Measurements from ENCODE around the gene AFF4. TPM values are rescaled to one million over a fixed set of nuclear protein-coding genes. Genes with fewer than 3 reads are reported as not detected.
"Not testable (repeated sequence)": the region's sequence is repeated elsewhere in the genome, so short reads cannot be mapped to it uniquely, and the experiment has no call there.

AFF4 gene
- total RNA-seq, 1 donor from 2014 or later = 79.1 TPM

- intact Hi-C loops (cut with DNase I) = no loop called here
- Histone ChIP-seq H3K4me1 (peaks cover 30% of the 10 kb centered on the region), H3K9me3 (no peaks in the 10 kb centered on the region), H3K36me3 (peaks cover 0 to 6% of the 10 kb centered on the region in 2 donors), H3K27me3 (no peaks in the 10 kb centered on the region), H3K4me3 (no peak overlapping the region), H3K27ac (no peak overlapping the region)
- TF ChIP-seq POLR2AphosphoS5 (IDR thresholded peaks at IDR 0.05; ENCODE audit: insufficient read depth in 1 of 2, low read depth in 1 of 2) = no peak
- no peak for TF ChIP-seq CTCF (IDR thresholded peaks at IDR 0.05)
- TF ChIP-seq POLR2A (IDR thresholded peaks at IDR 0.05) = no peak
- DNase-seq (ENCODE audit: extremely low spot score in 2 of 2) = no peak
These were observed 11.5 kb downstream of the AFF4 start for GRCh38 chr5:132951897-132952296.

GRCh38 chr5:132949136-132949535 lies 14.3 kb downstream of the AFF4 start:
- H3K4me1 ChIP-seq = peaks cover 29% of the 10 kb centered on the region
- no peaks in the 10 kb centered on the region for H3K36me3 ChIP-seq

GRCh38 chr5:132947671-132948070 lies 15.8 kb downstream of the AFF4 start:
- intact Hi-C loops (cut with DNase I) = no loop called here
- H3K4me1 ChIP-seq = peaks cover 30% of the 10 kb centered on the region
- no peaks in the 10 kb centered on the region for H3K36me3 ChIP-seq
- no peak overlapping the region for H3K4me3 ChIP-seq
- no peak for DNase-seq (ENCODE audit: extremely low spot score in 2 of 2)
- no peak overlapping the region for H3K27ac ChIP-seq
- no peaks in the 10 kb centered on the region for H3K9me3 ChIP-seq
- TF ChIP-seq CTCF (IDR thresholded peaks at IDR 0.05) (no peak), POLR2AphosphoS5 (IDR thresholded peaks at IDR 0.05; ENCODE audit: insufficient read depth in 1 of 2, low read depth in 1 of 2) (no peak), POLR2A (IDR thresholded peaks at IDR 0.05) (no peak)
- no peaks in the 10 kb centered on the region for H3K27me3 ChIP-seq

More at GRCh38 chr5:132949136-132949535, 14.3 kb downstream of the AFF4 start:
- no peak for DNase-seq (ENCODE audit: extremely low spot score in 2 of 2)
- Histone ChIP-seq H3K9me3 (no peaks in the 10 kb centered on the region), H3K27me3 (no peaks in the 10 kb centered on the region), H3K27ac (no peak overlapping the region), H3K4me3 (no peak overlapping the region)
- intact Hi-C loops (cut with DNase I) = no loop called here
- no peak for TF ChIP-seq POLR2AphosphoS5 (IDR thresholded peaks at IDR 0.05; ENCODE audit: insufficient read depth in 1 of 2, low read depth in 1 of 2)

GRCh38 chr5:132945315-132945714 lies 18.1 kb downstream of the AFF4 start:
- H3K9me3 ChIP-seq; DNase-seq (ENCODE audit: extremely low spot score in 2 of 2); H3K4me3 ChIP-seq; H3K36me3 ChIP-seq; H3K27ac ChIP-seq; intact Hi-C loops (cut with DNase I); H3K27me3 ChIP-seq: not testable (repeated sequence)
- peaks cover 27% of the 10 kb centered on the region for H3K4me1 ChIP-seq

GRCh38 chr5:132943362-132944022 lies 19.9 kb downstream of the AFF4 start:
- no peak for DNase-seq (ENCODE audit: extremely low spot score in 2 of 2)
- no peak for TF ChIP-seq POLR2AphosphoS5 (IDR thresholded peaks at IDR 0.05; ENCODE audit: insufficient read depth in 1 of 2, low read depth in 1 of 2)
- no peak for TF ChIP-seq CTCF (IDR thresholded peaks at IDR 0.05)
- no peak for TF ChIP-seq POLR2A (IDR thresholded peaks at IDR 0.05)
- H3K4me1 ChIP-seq = peaks cover 28% of the 10 kb centered on the region
- H3K4me3 ChIP-seq = no peak overlapping the region
- no peak overlapping the region for H3K27ac ChIP-seq
- no peaks in the 10 kb centered on the region for H3K27me3 ChIP-seq
- H3K36me3 ChIP-seq = no peaks in the 10 kb centered on the region
- H3K9me3 ChIP-seq = no peaks in the 10 kb centered on the region
- intact Hi-C loops (cut with DNase I) = no loop called here

- Histone ChIP-seq H3K4me3 (no peak overlapping the region), H3K27ac (no peak overlapping the region), H3K27me3 (no peaks in the 10 kb centered on the region), H3K9me3 (no peaks in the 10 kb centered on the region), H3K36me3 (no peaks in the 10 kb centered on the region), H3K4me1 (peaks cover 40% of the 10 kb centered on the region)
- no peak for DNase-seq (ENCODE audit: extremely low spot score in 2 of 2)
- intact Hi-C loops (cut with DNase I) = no loop called here
- TF ChIP-seq CTCF (IDR thresholded peaks at IDR 0.05) (no peak), POLR2AphosphoS5 (IDR thresholded peaks at IDR 0.05; ENCODE audit: insufficient read depth in 1 of 2, low read depth in 1 of 2) (no peak), POLR2A (IDR thresholded peaks at IDR 0.05) (no peak)
These were observed 22.1 kb downstream of the AFF4 start for GRCh38 chr5:132941331-132941730.
